GM15510 (cell line): ENCODE results near the gene GPR31.

ENCODE experiments used
- POLR2A ChIP-seq: IDR thresholded peaks from 3 replicates; pipeline ENCODE4 v1.6.1; 2011; ENCODE audit warnings: borderline replicate concordance; ENCODE audit not compliant: insufficient read length; ENCODE audit errors: extremely low read depth

GPR31 gene

DNA sequence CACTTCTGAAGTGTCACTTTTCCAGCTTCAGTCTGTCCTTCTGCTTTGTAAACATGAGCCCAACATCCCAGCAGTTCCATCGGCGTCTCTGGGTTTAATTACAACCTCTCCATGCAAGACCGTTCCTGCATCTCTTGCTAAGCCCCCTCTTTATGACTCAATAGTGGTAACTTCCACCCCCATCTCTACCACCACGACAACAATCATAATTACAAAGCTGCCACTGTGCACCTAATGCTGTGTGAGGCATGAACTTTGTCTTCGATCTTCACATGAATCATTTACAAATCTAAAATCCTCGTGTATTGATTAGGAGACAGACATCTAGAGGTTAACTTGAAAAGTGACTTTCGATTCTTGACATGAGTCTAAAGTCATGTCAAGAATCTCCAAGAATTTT, 39.8 kb downstream of the GPR31 start:
- TF ChIP-seq POLR2A = no peak

DNA sequence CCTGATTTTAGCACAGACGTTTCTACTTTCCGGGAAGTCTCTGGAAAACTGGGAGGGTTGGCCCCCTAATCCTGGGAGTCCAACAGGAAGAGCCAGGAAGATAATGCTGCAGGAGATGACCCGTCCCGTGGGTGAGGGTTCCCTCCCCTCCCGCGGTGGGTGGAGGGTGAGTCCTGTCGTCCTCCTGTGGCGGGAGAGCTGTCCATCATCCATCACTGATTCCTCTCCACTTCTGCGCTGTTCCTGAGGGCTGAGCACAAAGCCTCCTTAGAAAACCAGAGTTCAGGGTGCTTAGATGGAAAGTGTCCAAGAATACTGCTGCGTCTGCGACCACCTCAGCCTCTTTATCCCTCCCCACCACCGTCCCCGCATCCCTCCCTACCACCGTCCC, 40.9 kb downstream of the GPR31 start:
- TF ChIP-seq POLR2A = no peak

DNA sequence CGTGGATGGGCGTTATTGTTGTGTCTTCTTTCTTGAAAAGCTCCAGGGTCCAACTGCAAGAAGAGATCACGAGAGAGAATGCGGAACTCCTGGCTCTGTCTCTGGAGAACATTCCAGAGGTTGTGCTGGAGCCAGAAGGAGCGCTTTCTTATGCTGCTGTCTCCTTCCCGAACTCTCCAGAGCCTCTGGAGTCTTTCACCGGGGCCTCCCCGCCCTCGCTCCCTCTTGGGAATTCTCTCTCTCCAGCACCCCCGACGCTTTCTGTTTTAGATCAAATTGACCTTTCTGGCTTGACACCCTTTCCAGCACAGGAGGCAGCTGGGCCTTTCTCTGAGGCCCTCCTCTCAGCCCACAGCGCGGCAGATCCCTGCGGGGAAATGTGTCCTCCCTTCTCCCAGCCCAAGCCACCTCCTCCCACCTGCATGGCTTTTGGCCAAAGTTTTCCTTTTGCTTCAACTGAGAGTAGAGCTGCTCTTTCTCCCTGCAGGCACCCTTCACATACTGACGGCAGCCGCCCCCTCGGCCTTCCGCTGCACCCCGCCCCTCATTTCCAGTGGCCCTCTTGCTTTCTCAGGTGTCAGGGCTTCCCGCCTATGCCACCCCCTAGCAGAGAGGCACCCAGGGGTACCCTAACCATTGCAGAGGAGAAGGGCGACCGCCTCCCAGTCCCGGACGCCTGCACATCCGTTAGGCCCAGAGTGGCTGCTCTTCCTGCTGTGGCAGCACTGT, 41.5 kb downstream of the GPR31 start:
- no peak for TF ChIP-seq POLR2A

DNA sequence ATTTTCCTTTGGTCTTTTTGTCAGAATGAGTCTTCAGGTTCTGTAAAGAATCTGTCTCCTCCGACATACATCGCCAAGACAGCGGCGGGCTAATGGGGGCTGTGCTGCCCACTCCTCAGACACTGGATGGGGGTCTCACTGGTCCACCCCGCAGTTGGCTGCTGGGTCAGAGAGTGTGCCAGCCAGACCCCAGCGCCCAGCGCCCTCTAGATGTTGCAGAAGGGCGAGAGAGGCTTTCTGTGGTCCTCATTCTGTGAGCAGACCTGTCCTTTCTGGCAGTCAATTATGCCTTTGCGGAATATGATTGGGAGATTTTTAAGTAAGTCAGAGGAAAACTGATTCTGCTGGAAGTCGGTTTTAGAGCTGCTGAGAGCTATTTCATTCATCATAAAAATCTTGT, 42.7 kb downstream of the GPR31 start:
- no peak for TF ChIP-seq POLR2A

DNA sequence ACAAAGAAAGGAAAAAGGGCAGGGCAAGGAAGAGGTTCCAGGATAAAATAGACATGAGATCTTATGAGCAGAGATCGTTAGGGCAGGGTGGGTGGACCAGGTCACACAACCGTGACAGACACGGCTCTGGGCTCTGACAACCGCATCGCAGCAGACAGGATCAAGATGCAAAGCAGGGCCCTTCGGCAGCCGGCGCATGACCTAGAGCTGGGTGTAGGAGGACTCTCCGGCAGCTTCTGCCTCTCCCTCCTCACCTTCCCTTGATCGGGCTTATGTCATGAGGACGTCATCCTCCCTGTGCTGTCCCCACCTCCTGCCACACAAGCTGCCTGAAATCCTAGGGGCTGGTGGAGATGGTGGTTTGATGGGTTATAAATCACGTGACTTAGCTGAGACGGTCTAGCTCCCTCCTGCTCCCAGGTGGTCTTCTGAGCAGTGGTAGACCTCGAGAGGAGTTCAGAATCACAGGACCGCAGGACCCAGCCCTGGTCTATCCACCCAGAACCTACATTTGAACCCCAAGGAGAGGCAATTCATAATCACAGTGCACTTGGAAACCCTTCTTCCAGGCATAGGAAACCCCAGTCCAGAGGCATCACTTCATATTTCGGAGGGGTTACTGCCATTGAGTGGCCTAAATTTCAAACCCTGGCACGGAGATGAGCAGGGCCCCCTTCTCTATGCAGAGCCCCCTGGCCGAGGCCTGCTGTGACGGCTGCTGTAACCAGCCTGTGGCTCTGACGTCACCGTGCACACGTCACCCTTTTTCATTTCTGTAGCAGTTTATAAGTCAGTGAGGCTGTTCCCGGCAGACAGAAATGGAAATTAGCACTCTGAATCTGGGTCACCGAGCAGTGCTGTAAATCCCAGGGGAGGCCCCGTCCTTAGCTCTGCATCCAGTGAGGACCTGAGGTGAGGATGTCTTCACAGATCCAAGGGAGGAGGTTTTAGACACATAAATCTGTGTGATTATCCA, 43.6 kb downstream of the GPR31 start:
- TF ChIP-seq POLR2A = peak; percentile 72

DNA sequence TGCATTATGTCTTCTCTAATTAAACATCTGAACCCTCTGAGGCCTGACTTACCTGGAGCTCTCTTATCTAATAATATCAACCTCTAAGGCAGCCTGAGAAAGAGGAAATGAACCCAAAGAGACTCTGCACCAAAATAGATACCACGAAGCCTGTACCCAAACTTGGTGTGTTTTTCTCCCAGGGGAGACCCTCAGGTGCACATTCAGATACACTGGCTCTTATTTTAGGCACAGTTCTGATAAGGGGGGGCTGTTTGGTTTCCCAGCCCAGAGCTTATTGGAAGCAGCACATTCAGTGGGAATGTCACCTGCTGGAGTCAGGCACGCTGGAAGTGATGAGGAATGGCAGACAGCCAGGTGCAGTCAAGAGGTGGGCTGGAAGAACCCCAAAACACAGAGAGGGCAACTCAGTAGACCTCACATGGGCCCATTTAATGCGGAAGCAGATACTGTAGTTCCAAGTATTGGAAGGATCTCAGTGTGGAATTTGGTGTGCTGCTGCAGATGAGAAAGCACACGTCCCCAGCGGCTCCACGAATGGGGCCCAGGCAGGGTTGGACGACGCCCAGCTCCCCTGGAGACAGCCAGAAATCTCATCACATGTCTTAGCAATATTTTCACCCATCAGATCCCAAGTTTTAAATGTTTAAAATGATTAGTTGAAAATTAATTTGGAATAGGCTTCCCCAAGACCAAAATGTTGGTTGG, 44.6 kb downstream of the GPR31 start:
- TF ChIP-seq POLR2A = no peak

DNA sequence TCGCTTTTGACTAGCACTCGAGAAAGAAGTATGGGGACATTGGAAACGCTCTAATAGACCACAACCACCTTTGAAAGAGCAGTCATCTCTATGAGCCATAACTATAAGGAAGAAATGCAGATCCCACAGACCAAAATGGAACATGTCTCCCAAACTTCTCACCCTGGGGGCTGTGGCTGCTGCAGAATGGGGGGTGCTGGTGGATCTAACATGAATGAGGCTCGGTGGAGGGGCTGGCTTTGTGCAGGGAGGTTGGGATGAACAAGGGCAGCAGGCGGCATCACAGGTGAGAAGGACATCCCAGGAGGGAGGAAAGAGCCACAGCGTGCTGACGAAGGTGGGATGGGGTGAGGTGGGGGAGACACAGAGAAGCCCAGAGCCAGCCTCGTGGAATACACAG, 45.4 kb downstream of the GPR31 start:
- no peak for TF ChIP-seq POLR2A

DNA sequence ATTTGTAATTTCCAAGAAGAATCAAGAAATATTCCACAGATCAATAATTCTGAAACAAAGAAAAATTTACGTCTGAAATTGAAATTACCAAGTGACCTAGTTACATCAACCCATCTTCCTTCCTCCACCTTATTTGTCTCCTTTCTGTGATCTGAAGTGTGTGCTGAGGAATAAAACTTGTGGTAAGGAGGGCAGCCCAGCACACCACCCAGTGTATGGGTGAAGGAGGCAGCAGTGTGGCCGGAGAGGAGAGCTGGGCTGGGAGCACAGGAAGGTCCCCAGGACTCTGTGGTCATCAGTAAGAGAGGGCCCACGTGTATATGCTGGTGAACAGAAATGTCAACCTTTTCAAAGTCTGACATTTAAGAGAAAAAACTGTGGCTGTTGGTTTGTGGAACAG, 46.2 kb downstream of the GPR31 start:
- TF ChIP-seq POLR2A = peak; percentile 26

DNA sequence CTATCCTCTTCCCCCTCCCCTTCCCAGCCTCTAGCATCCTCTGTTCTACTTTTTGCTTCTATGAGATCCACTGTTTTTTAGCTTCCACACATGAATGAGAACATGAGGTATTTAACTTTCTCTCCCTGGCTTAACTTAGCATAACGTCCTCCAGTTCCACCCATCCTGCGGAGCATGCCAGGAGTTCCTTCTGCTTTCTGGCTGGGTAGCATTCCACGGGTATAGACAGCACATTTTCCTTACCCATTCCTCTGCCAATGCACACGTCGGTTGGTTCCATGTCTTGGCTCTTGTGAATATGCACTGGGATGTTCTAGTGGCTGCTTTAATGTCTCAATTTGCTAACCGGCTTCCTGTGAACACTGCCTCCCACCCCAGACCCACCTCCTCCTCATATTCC, 48.1 kb downstream of the GPR31 start:
- no peak for TF ChIP-seq POLR2A

DNA sequence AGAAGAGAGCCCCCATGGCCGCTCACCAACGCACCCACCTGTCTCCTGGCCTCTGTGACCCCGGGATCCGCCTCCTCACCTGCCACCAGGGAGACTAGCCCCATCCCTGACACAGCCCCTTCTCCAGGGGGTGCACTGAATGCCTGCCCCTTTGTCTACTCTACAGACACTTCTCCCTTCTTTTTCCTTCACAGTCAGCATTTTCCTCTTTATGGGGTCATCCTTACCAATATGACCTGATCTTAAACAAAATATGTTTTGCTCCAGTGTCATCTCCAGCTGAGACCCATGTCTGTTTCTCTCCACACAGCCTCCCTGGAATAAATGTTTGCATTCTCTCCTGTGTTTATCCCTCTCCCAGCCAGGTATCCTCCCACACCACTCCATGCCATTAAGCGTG, 49.5 kb downstream of the GPR31 start:
- no peak for TF ChIP-seq POLR2A

DNA sequence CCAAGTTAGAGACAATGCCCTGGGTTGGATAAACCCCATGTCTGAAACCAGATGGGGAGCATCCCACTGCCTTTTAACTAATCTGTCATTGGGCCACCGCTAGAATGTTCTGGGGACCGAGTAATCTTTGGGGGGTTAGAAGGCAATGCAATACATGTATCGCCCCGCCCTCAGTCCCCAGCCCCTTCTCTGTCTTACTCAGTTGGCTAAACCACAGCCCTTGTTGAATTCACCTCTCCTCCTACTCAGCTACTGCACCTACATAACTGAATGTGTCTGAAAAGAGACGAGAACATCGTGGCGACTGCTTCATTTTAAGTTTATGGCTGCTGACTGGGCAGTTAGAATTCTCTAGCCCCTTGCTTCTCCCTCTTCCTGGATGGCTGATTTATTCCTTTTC, 50.0 kb downstream of the GPR31 start:
- no peak for TF ChIP-seq POLR2A

DNA sequence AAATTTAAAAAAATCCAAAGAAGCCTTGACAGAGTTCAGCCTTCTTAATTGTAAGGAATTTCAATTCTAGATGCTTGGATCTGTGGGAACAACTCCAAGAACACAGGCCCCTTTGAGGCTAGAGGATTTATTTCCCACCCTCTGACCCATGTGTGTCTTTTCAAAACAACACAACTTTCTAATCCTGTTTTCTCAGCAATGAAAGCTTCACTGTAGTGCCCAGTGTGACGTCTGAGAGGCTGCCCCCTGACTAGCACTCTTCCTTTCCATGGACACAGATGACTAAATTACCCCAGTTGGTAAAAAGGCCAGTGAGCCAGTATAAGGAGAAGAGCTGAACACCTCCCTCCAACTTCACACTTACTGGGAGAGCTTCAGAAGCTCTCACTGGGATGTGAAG, 51.4 kb downstream of the GPR31 start:
- TF ChIP-seq POLR2A = no peak
